Stimulated activated CD4-positive, alpha-beta T cell treated with anti-CD3 and anti-CD28 coated beads, Interleukin-4, amount 100 ng/mL, for 24 hours (primary cell): Measurements from ENCODE around the gene LHX6.

ENCODE experiments used
- DNase-seq: peaks from one replicate; pipeline ENCODE4 v3.0.0-alpha.2; 2020

LHX6 gene

GRCh38 chr9:122228568-122229484, at the start of gene LHX6:
LHX6 (minus strand) TSS chr9:122228957; CDS start chr9:122228740, 217 bp downstream.
- DNase-seq = no peak

GRCh38 chr9:122277285-122277897, 48.6 kb upstream of the LHX6 start:
- no peak for DNase-seq

DNA sequence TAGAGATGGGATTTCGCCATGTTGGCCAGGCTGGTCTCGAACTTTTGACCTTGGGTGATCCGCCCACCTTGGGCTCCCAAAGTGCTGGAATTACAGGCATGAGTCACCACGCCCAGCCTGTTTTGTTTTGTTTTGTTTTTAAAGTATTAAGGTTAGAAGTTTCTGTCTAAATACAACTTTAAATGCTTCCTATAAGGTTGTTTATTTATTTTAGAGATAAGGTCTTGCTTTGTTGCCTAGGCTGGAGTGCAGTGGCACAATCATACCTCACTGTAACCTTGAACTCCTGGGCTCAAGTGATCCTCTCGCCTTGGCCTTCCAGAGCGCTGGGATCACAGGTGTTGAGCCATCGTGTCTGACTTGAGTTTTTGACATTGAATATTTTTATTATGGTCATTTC, 47.3 kb upstream of the LHX6 start:
- no peak for DNase-seq

DNA sequence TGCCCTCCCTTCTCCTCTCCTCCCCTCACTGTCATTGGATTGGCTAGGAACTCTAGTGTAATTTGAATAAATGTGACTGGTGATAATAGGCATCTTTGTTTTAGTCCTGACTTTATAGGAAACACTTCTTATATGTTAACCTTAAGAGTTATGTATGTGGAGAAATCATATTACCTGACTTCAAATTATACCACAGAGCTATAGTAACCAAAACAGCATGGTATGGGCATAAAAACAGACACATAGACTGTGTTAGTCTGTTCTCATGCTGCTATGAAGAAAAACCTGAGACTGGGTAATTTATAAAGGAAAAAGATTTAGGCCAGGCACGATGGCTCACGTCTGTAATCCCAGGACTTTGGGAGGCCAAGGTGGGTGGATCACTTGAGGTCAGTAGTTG, 45.3 kb upstream of the LHX6 start:
- DNase-seq = no peak

GRCh38 chr9:122268041-122268814, 39.5 kb upstream of the LHX6 start:
- DNase-seq = no peak

DNA sequence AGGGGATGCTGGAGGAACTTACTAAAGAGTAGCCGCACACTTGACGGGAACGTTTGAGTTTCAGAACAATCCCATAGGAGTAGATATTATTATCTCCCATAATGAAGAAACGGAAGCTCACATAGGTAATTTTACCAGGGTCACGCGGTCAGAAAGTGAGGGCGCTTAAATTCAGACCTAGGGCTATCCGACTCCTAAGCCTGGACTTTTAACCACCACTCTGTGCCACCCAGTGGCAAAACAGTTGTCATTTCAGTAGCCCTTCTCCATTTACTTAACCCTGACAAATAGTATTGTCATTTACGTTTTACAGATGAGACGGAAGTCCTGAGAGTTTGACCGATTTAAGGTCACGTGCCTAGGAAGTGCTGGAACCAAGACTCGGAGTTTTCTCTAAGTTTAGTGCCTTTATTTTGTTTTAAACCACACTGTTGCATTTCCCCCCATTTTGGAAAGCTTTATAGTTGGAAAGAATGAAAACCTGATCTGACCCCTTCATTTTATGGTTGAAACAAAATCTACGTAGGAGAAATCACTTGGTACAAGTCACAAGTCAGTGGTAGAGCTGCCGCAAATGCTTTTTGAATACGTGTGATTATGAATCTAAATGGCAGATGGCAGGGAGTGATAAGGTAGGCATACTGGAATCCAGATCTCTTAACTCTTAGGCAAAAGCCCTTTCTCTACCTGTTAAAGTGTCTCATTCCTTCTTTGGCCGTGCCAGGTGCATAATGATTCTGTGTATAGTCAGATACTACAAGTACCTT, 36.6 kb upstream of the LHX6 start:
- peak; percentile 16 for DNase-seq

DNA sequence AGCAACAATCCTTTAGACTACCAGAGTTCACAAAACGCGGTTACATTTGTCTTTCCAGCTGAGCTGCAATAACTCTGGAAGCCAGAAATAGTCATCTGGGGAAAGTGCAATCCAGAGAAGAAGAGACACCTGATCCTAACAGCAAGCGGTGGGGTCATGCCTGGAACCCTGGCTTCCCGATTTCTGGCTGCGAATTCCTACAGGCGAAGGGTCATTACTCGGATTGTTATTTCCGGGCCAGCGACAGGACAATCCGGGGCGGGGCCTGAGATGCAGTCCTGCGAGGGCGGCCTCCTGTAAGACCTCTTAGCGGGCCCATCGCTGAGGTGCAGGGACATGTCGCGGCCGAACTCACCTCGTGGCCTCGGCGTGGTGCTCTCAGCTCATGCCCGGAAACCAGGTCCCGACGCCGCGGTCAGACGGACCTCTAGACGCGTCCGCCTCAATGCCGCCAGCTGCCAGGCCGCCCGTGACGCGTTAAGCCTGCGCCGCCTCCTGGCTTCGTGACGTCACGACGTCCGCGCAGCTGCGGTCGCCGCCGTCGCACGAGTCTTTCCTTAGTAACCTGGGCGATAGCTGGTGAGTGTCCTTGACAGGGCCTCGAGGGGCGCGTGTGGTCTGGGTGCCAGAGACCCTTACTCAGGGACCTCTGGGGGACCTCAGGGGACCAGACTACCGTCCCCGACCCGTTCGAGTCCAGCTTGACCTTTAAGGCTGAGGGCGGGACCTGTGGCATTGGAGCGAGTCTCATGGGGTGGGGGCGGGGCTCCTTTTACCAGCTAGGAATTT, 35.8 kb upstream of the LHX6 start, which contains the start of the genes MRRF and RBM18:
TSS of gene MRRF (plus strand) at position 523 of the 789 bp plus-strand sequence. CDS start 6,010 bp downstream, outside the sequence.
TSS of gene RBM18 (minus strand) at position 481 of the 789 bp plus-strand sequence. CDS start 3,348 bp downstream, outside the sequence.
- peak; percentile 87 for DNase-seq

- no peak for DNase-seq
These were observed 35.1 kb upstream of the LHX6 start for GRCh38 chr9:122263699-122264349.

- DNase-seq = no peak
These were observed 33.3 kb upstream of the LHX6 start for GRCh38 chr9:122262073-122262472.

- DNase-seq = no peak
These were observed 32.7 kb upstream of the LHX6 start for GRCh38 chr9:122261469-122261881.

GRCh38 chr9:122258886-122259415, 30.2 kb upstream of the LHX6 start:
- no peak for DNase-seq

DNA sequence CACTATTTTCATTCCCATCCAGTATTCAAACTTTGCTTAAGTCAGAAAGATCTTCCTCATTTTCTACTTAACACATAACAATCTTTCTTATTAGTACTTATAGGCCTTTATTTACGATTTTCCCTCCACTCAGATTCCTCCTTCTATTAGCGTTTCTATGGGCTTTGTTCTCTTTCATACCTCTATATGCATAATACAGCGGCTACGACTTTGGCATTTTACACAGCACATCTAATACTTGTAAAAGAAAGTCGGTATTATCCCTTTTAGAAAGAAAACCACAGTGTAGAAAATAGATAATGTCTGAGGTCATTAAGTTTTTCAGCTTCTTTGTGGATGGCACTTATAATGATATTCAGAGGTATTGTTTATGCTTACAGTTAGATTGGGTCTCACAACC, 27.4 kb upstream of the LHX6 start:
- DNase-seq = no peak

- no peak for DNase-seq
These were observed 26.0 kb upstream of the LHX6 start for GRCh38 chr9:122254761-122255160.

DNA sequence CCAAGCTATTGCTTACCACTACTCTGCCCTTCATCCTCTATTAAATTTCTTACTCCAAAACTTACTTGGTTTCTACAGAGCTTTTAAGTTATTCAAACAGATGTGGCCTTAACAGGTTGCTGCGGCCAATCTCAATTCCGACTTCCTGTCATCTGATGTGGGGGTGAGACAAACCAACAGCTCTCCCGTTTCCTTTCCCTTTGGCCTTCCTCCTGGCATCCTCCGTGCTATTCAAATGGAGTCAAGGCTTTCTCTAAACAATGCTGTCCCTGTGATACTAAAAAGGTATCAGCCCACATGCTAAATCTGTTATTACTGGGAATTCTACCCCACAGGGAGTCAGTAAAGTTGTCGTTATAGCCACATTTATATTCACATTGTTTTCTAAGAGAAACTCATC, 24.0 kb upstream of the LHX6 start:
- no peak for DNase-seq

DNA sequence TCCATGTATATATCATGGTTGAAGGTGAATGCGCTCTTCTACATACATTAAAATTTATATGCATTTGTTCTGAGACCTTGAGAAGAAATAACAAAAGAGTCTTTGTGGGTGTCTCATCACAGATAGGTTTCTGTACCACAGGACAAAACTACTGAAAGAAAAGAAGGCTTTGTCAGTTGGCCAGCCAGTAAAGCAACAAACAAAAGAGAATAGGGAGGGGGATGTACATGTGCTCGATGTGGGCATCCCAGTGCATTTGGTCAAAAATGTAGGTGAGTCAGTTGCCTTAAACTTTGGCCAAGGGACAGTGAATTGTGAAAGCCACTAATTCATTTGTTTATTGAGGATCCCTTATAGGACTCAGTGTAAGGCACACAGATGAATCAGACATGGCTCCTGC, 22.6 kb upstream of the LHX6 start:
- no peak for DNase-seq

GRCh38 chr9:122248448-122248865, 19.7 kb upstream of the LHX6 start:
- no peak for DNase-seq

DNA sequence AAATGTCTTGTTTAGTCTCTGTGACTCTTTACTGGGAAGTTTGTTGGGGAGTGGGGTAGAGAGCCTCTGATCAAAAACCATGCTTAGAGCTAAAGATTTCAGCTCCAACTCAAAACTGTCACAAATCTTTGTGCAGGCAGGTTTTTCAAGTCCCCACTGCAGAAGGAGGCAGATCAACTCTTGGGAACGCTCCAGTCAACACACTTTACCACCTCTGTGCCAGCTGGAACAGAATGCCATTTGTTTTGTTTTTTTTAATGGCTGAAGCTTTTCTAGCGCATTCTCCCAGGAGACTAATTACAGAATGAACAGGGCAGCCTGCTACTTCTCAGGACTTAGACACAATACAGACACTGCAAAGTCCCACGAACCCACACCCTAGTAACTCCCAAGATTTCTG, 17.9 kb upstream of the LHX6 start:
- no peak for DNase-seq

GRCh38 chr9:122244349-122244748, 15.6 kb upstream of the LHX6 start:
- DNase-seq = no peak

DNA sequence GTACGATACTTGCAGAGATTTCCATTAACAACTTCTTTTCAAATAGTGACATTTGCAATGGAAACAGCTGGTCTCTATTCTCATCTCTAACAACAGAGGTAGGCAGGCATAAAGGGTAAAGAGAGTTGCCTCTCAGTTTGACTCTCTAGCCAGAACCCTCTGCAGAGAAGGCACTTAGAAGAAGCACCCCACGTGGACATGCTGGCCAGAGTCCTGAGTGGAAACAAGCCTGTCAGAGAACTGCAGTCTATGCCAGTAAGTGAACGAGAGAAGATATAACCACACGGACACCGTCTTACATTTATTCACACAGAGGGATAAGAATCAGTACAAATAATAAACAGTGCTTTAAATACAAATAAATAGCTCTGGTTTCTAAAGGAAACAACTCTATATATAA, 11.0 kb upstream of the LHX6 start:
- DNase-seq = no peak

GRCh38 chr9:122236681-122237080, 7.9 kb upstream of the LHX6 start:
- DNase-seq = no peak
